ENCODE measurements around the gene GRIP2. TPM values are rescaled to one million over a fixed set of nuclear protein-coding genes. Genes with fewer than 3 reads are reported as not detected.

The GRIP2 gene
- total and polyA plus RNA-seq, 9 of the 15 experiments (the other 6 are each of a cell fraction or from before 2014, with no cell fraction given), result 0.01 TPM; not detected in 7

DNA sequence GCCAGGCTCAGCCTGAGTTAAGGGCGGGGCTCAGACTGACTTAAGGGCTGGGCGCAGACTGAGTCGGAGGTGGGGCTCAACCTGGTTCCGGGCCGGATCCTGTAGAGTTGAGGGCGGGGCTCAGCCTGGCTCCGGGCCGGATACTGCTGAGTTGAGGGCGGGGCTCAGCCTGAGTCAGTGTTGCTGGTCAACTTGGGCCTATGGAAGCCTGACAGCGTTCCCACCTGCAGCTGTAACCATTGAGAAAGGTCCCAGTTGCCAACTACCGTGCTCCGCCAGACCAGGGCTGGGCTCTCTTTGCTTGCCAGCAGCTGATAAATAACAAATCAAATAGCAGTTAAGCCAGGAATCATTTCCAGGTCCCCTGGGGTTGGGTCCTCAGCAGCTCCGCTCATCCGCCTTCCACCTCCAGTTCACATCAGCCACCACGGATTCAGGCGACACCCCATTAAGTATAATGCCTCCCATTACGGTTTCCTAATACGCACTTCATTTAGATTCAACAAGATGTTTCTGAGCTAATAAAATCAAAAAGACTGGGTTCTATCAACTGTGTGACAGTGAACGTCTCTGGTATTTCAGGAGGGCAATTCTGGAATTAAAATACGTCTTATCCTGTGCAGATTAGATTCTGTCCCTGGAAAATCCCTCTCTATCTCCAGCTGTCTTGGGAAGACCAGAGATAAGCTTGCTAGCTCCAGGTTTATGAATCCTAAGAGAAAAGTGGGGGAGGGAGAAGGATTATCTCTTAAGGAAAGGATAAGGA, 7.3 kb downstream of the GRIP2 start (continued):
- no peak for TF ChIP-seq MAX (CRISPR knock-in tag; IDR thresholded peaks at IDR 0.05)
- no peak for TF ChIP-seq FOXA3 (CRISPR knock-in tag; conservative IDR thresholded peaks at IDR 0.05 in 1 of 2, IDR thresholded peaks at IDR 0.05 in 1 of 2)
- no peak for TF ChIP-seq SMARCC2 (IDR thresholded peaks at IDR 0.05; ENCODE audit: low read depth)
- no peak for TF ChIP-seq CCNT2 (IDR thresholded peaks at IDR 0.05; ENCODE audit: borderline replicate concordance, extremely low read depth, insufficient read length, low read depth, low read length)
- TF ChIP-seq ETS2 (tag; IDR thresholded peaks at IDR 0.05; ENCODE audit: borderline replicate concordance, poor library complexity, severe bottlenecking), result no peak
- no peak for TF ChIP-seq HMG20B (CRISPR knock-in tag; IDR thresholded peaks at IDR 0.05)
- no peak for TF ChIP-seq PURB (CRISPR knock-in tag; IDR thresholded peaks at IDR 0.05; ENCODE audit: low read depth)
- TF ChIP-seq, protein P1, sequence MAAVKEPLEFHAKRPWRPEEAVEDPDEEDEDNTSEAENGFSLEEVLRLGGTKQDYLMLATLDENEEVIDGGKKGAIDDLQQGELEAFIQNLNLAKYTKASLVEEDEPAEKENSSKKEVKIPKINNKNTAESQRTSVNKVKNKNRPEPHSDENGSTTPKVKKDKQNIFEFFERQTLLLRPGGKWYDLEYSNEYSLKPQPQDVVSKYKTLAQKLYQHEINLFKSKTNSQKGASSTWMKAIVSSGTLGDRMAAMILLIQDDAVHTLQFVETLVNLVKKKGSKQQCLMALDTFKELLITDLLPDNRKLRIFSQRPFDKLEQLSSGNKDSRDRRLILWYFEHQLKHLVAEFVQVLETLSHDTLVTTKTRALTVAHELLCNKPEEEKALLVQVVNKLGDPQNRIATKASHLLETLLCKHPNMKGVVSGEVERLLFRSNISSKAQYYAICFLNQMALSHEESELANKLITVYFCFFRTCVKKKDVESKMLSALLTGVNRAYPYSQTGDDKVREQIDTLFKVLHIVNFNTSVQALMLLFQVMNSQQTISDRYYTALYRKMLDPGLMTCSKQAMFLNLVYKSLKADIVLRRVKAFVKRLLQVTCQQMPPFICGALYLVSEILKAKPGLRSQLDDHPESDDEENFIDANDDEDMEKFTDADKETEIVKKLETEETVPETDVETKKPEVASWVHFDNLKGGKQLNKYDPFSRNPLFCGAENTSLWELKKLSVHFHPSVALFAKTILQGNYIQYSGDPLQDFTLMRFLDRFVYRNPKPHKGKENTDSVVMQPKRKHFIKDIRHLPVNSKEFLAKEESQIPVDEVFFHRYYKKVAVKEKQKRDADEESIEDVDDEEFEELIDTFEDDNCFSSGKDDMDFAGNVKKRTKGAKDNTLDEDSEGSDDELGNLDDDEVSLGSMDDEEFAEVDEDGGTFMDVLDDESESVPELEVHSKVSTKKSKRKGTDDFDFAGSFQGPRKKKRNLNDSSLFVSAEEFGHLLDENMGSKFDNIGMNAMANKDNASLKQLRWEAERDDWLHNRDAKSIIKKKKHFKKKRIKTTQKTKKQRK (IDR thresholded peaks at IDR 0.05; ENCODE audit: borderline replicate concordance, low read depth, low read length), result no peak
- TF ChIP-seq POLR2H (tag; IDR thresholded peaks at IDR 0.05; ENCODE audit: low read depth), result no peak
- peak; percentile 34; the same call in 1 of the 2 replicates for TF ChIP-seq KLF6 (CRISPR knock-in tag; IDR thresholded peaks at IDR 0.05; ENCODE audit: borderline replicate concordance)
- no peak for TF ChIP-seq SPI1 (IDR thresholded peaks at IDR 0.05; ENCODE audit: borderline replicate concordance, low read depth, low read length)
- no peak for TF ChIP-seq BACH1 (tag; IDR thresholded peaks at IDR 0.05)
- no peak for TF ChIP-seq TRIM24 (IDR thresholded peaks at IDR 0.05)
- no peak for TF ChIP-seq ZNF133 (CRISPR knock-in tag; IDR thresholded peaks at IDR 0.05)
- no peak for TF ChIP-seq KLF1 (tag; IDR thresholded peaks at IDR 0.05)
- TF ChIP-seq ZNF778 (CRISPR knock-in tag; IDR thresholded peaks at IDR 0.05), result no peak
- TF ChIP-seq RFX1 (IDR thresholded peaks at IDR 0.05), result no peak
- TF ChIP-seq HSF4 (CRISPR knock-in tag; IDR thresholded peaks at IDR 0.05; ENCODE audit: borderline replicate concordance), result no peak
- TF ChIP-seq ZNF518B (CRISPR knock-in tag; IDR thresholded peaks at IDR 0.05), result no peak
- peak; percentile 42; the same call in 1 of the 2 replicates for TF ChIP-seq ZBTB7A (IDR thresholded peaks at IDR 0.05; ENCODE audit: borderline replicate concordance, control insufficient read depth, low read depth, low read length)

All from K562 (cell line).